ENCODE measurements around the gene NEURL3. TPM values are rescaled to one million over a fixed set of nuclear protein-coding genes. Genes with fewer than 3 reads are reported as not detected.
A peak's percentile ranks its signal among the peaks of the same experiment; 100 is the strongest.
"Not testable (repeated sequence)": the region's sequence is repeated elsewhere in the genome, so short reads cannot be mapped to it uniquely, and the experiment has no call there.

Gene NEURL3
- total RNA-seq: 1 to 10 TPM in 2 of 4 donors, under 1 TPM in 1, not detected in 1; 0.32 to 7.9 (median 7.0) TPM

- intact Hi-C loops (cut with DNase I; ENCODE audit: low total_unique reads): loop anchor here (5.0 kb wide), 2 partner anchors 52 to 98 kb away; no protein-coding TSS in a partner anchor
- H3K27ac ChIP-seq: peak within 1 kb of the TSS in 2 of 4 donors; percentile 8 to 28
- peaks cover 7 to 41% (median 16%) of the 10 kb centered on the region in 4 donors for H3K4me1 ChIP-seq
- no peaks in the 10 kb centered on the region for H3K36me3 ChIP-seq
- 44% methylated on average over 9 of the region's 9 CpGs; no CpG with 5 or more reads in 1 of the 2 donors for WGBS, 2 donors (ENCODE audit: low coverage in 1 of 2)
- TF ChIP-seq POLR2AphosphoS5 (IDR thresholded peaks at IDR 0.05) (peak in 1 of 3 donors; percentile 65), EP300 (IDR thresholded peaks at IDR 0.05; ENCODE audit: low read depth) (no peak), CTCF (IDR thresholded peaks at IDR 0.05) (no peak), POLR2A (IDR thresholded peaks at IDR 0.05) (peak; percentile 40)
- in situ Hi-C loops (cut with MboI; ENCODE audit: low pct_ligation_motif_present in 1 of 4, low pct_unique_long_range_greater_than_20kb in 1 of 4, low sequenced_read_pairs in 3 of 4): loop anchor here in 2 of 4 donors (5.0 to 25.0 kb wide), 3 partner anchors 98 to 493 kb away; partner anchors contain the start of gene SNRNP200 (in 1 of the 2)
- no peaks in the 10 kb centered on the region for H3K9me3 ChIP-seq
- no peak within 1 kb of the TSS for H3K4me3 ChIP-seq
- peaks cover 13% of the 10 kb centered on the region for H3K27me3 ChIP-seq
- DNase-seq: no peak
Measured at GRCh38 chr2:96505231-96505889, at the start of gene NEURL3. NEURL3 (minus strand) TSS chr2:96505357; CDS start chr2:96505286, 71 bp downstream.

- H3K4me1 ChIP-seq: peaks cover 0 to 10% (median 6%) of the 10 kb centered on the region in 4 donors
- H3K27ac ChIP-seq: no peak overlapping the region
- H3K36me3 ChIP-seq: no peaks in the 10 kb centered on the region
- H3K9me3 ChIP-seq: no peaks in the 10 kb centered on the region
- DNase-seq: peak; percentile 71
- TF ChIP-seq EP300 (IDR thresholded peaks at IDR 0.05; ENCODE audit: low read depth) (no peak), POLR2AphosphoS5 (IDR thresholded peaks at IDR 0.05) (peak in 2 of 3 donors; percentile 34 to 52), CTCF (IDR thresholded peaks at IDR 0.05) (peak; percentile 88 to 96 (median 95))
- no peaks in the 10 kb centered on the region for H3K27me3 ChIP-seq
- in situ Hi-C loops (cut with MboI; ENCODE audit: low pct_ligation_motif_present in 1 of 4, low pct_unique_long_range_greater_than_20kb in 1 of 4, low sequenced_read_pairs in 3 of 4): no loop called here
- no peak overlapping the region for H3K4me3 ChIP-seq
- intact Hi-C loops (cut with DNase I; ENCODE audit: low total_unique reads): loop anchor here (5.0 kb wide), 1 partner anchor 47 kb away; the partner anchor contains the start of gene NEURL3
- 0 to 38% methylated on average over 1 to 29 of the region's 35 CpGs for WGBS, 2 donors (ENCODE audit: low coverage in 1 of 2)
Measured at GRCh38 chr2:96554293-96555145, 49.4 kb upstream of the NEURL3 start.

DNA sequence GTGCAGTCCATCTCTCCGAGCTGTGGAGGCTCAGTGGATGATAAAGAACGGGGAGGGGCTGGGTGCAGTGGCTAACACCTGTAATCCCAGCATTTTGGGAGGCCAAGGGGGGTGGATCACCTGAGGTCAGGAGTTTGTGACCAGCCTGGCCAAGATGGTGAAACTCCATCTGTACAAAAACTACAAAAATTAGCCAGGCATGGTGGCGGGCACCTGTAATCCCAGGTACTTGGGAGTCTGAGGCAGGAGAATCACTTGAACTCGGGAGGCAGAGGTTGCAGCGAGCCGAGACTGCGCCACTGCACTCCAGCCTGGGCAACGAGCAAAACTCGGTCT, 48.8 kb upstream of the NEURL3 start:
- not testable (repeated sequence) for H3K4me3 ChIP-seq, H3K27ac ChIP-seq
- WGBS, 2 donors (ENCODE audit: low coverage in 1 of 2): 28 to 42% methylated on average over 4 to 9 of the region's 9 CpGs

GRCh38 chr2:96553176-96553956, 48.2 kb upstream of the NEURL3 start:
- Histone ChIP-seq H3K27me3 (no peaks in the 10 kb centered on the region), H3K4me1 (peaks cover 0 to 10% (median 6%) of the 10 kb centered on the region in 4 donors), H3K9me3 (no peaks in the 10 kb centered on the region), H3K27ac (no peak overlapping the region), H3K36me3 (no peaks in the 10 kb centered on the region), H3K4me3 (no peak overlapping the region)
- 86% methylated on average over 14 of the region's 16 CpGs; no CpG with 5 or more reads in 1 of the 2 donors for WGBS, 2 donors (ENCODE audit: low coverage in 1 of 2)
- TF ChIP-seq POLR2AphosphoS5 (IDR thresholded peaks at IDR 0.05) (peak in 1 of 3 donors; percentile 20), CTCF (IDR thresholded peaks at IDR 0.05) (no peak), POLR2A (IDR thresholded peaks at IDR 0.05) (no peak), EP300 (IDR thresholded peaks at IDR 0.05; ENCODE audit: low read depth) (no peak)
- DNase-seq: no peak
- in situ Hi-C loops (cut with MboI; ENCODE audit: low pct_ligation_motif_present in 1 of 4, low pct_unique_long_range_greater_than_20kb in 1 of 4, low sequenced_read_pairs in 3 of 4): no loop called here
- intact Hi-C loops (cut with DNase I; ENCODE audit: low total_unique reads): no loop called here

More for the DNA sequence above, 48.8 kb upstream of the NEURL3 start:
- H3K27me3 ChIP-seq; DNase-seq; intact Hi-C loops (cut with DNase I; ENCODE audit: low total_unique reads); H3K36me3 ChIP-seq; H3K9me3 ChIP-seq; in situ Hi-C loops (cut with MboI; ENCODE audit: low pct_ligation_motif_present in 1 of 4, low pct_unique_long_range_greater_than_20kb in 1 of 4, low sequenced_read_pairs in 3 of 4): not testable (repeated sequence)
- H3K4me1 ChIP-seq: peaks cover 0 to 10% (median 6%) of the 10 kb centered on the region in 4 donors
